EL (cell line): ENCODE results near the gene ARHGAP27.
"Not testable (repeated sequence)": the region's sequence is repeated elsewhere in the genome, so short reads cannot be mapped to it uniquely, and the experiment has no call there.

Experiments used
- DNase-seq: peaks from one replicate; pipeline ENCODE4 v3.0.0-alpha.2; 2016

ARHGAP27 gene

GRCh38 chr17:45353043-45353442 lies 79.6 kb downstream of the ARHGAP27 start:
- no peak for DNase-seq

- DNase-seq: no peak
These were observed 80.8 kb downstream of the ARHGAP27 start for GRCh38 chr17:45351831-45352230.

- no peak for DNase-seq
These were observed 85.2 kb downstream of the ARHGAP27 start for GRCh38 chr17:45347444-45347843.

- no peak for DNase-seq
These were observed 86.3 kb downstream of the ARHGAP27 start for GRCh38 chr17:45346216-45347015.

GRCh38 chr17:45345554-45346215 lies 87.0 kb downstream of the ARHGAP27 start:
- DNase-seq: peak; percentile 88

GRCh38 chr17:45345246-45345553 lies 87.5 kb downstream of the ARHGAP27 start:
- no peak for DNase-seq

- DNase-seq: not testable (repeated sequence)
These were observed 88.6 kb downstream of the ARHGAP27 start for GRCh38 chr17:45343967-45344664.
